Superior temporal gyrus (tissue), 1 donor: Measurements from ENCODE around the gene NABP1.

ENCODE experiments used
- DNase-seq: peaks from one replicate; pipeline ENCODE4 v3.0.0-alpha.2; 2016; ENCODE audit errors: extremely low spot score

Gene NABP1

GRCh38 chr2:191649519-191649918 lies 28.4 kb upstream of the NABP1 start:
- DNase-seq = no peak

GRCh38 chr2:191650896-191651773 lies 26.8 kb upstream of the NABP1 start:
- DNase-seq = no peak

- no peak for DNase-seq
These were observed 24.1 kb upstream of the NABP1 start for GRCh38 chr2:191653667-191654391.

GRCh38 chr2:191656391-191656790 lies 21.5 kb upstream of the NABP1 start:
- no peak for DNase-seq

- DNase-seq = no peak
These were observed 21.1 kb upstream of the NABP1 start for GRCh38 chr2:191656792-191657191.

- DNase-seq = no peak
These were observed 20.0 kb upstream of the NABP1 start for GRCh38 chr2:191657977-191658376.

- no peak for DNase-seq
These were observed 18.7 kb upstream of the NABP1 start for GRCh38 chr2:191659198-191659597.

GRCh38 chr2:191660575-191660974 lies 17.4 kb upstream of the NABP1 start:
- no peak for DNase-seq

- DNase-seq = no peak
These were observed 16.6 kb upstream of the NABP1 start for GRCh38 chr2:191661097-191661924.

GRCh38 chr2:191664823-191665677 lies 12.9 kb upstream of the NABP1 start:
- DNase-seq = no peak

- no peak for DNase-seq
These were observed 11.7 kb upstream of the NABP1 start for GRCh38 chr2:191666226-191666625.

GRCh38 chr2:191666732-191667131 lies 11.2 kb upstream of the NABP1 start:
- DNase-seq = no peak

- DNase-seq = no peak
These were observed 7.9 kb upstream of the NABP1 start for GRCh38 chr2:191670076-191670475.

GRCh38 chr2:191670787-191671186 lies 7.1 kb upstream of the NABP1 start:
- no peak for DNase-seq

- no peak for DNase-seq
These were observed 1.9 kb upstream of the NABP1 start for GRCh38 chr2:191675807-191676721.

- DNase-seq = no peak
These were observed 918 bp upstream of the NABP1 start for GRCh38 chr2:191676790-191677645.

- DNase-seq = no peak
These were observed 633 bp downstream of the NABP1 start for GRCh38 chr2:191678437-191679100.

GRCh38 chr2:191679818-191680600 lies 2.1 kb downstream of the NABP1 start:
- DNase-seq = no peak
